ENCODE results near the gene NOL4L.
"Not testable (repeated sequence)": the region's sequence is repeated elsewhere in the genome, so short reads cannot be mapped to it uniquely, and the experiment has no call there.

The NOL4L gene

DNA sequence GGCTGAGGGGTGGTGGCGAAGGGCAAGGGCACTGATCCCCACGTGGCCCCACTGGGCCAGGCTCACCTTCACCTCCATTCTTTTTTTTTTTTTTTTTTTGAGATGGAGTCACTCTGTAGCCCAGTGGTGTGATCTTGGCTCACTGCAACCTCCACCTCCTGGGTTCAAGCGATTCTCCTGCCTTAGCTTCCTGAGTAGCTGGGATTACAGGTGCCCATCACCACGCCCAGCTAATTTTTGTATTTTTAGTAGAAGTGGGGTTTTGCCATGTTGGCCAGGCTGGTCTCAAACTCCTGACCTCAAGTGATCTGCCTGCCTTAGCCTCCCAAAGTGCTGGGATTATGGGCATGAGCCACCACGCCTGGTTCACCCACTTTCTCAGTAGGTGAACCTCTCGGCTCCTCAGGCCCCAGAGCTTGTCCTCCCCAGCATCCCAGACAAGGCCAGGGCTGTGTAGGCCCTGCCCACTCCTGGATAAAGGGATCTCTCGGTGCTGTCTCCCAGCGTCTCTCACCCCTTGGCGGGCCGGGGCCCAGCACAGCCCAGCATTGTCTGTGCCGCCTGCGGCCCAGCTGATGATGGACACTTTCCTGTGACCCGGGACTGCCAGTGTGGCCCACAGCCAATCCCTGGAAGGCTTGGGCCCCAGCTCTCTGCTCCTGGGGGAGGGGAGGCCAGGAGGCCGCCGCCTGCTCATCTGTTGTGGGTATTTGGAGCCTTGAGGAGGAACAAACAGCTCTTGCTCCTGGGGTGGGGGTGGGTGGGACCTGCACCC, 119.0 kb downstream of the NOL4L start:
- DNase-seq = not testable (repeated sequence)

- no peak for DNase-seq
These were observed 119.8 kb downstream of the NOL4L start for GRCh38 chr20:32465092-32465900.

GRCh38 chr20:32464401-32465091, 120.6 kb downstream of the NOL4L start:
- no peak for DNase-seq

DNA sequence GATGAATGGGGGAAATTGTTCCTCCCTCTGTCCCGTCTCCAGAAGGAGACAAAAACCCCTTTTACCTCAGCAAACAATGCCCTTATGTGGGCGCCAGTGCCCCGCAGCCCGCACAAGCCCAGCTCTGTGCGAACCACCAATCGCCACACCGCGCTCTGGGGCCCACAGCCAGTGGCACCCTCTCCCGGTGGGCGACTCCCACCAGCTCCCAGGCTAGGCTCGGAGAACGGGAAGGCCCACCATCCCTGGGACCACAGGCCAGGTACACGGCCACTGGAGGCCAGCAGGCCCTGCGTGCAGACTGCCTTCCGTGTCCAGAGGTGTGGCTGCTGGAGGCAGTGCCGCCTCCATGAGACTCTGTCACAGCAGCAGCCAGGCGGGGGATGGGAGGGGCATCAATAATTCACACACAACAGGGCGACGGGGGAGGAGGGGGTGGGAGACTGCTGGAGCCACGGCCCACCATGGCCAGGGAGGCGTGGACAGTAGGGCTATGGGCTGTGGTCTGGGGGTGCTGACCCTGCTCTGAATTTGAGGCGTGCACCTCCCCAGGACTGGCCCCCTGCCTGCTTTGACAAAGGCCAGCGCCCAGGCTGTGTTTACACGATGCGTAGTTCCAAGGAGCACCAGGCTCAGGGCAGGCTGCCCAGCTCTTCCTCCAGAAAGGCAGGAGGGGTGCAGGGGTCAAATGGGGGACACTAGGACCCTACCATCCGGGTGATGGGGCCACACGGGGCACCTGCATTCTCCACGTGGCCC, 121.3 kb downstream of the NOL4L start:
- no peak for DNase-seq

DNA sequence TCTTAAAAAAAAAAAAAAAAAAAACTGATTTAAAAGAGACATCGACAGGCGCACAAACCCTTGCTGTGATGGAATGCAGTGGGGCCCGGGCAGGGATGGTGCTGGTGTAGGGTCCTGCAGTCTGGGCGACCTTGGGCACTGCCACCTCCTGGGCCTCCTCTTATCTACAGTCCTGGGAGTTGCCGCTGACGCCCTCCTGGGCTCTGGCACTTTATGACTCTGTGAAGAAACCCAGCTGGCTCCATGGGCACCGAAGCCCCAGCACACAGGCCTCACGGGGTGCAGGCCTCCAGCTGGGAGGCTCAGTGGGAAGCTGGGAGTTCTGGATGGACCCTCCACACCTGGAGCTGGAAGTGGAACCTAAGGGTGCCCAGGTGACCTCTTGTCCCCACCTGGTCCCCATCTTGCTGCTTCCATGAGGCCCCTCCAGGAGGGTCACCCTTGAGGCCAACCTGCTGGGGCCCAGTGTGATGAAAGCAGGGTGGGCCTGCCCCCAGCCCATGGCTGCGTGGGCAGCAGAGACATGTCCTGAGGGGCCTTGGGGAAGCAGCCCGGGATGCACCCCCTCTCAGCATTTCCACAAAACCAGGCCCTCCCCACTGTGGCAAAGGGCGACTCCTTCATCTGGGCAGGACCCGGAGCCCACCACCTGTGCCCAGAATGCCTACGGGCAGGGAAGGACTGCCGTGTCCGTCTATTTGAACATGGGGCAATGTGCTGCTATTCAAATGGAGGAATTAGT, 122.1 kb downstream of the NOL4L start:
- no peak for DNase-seq

GRCh38 chr20:32461836-32462600, 123.1 kb downstream of the NOL4L start:
- no peak for DNase-seq

DNA sequence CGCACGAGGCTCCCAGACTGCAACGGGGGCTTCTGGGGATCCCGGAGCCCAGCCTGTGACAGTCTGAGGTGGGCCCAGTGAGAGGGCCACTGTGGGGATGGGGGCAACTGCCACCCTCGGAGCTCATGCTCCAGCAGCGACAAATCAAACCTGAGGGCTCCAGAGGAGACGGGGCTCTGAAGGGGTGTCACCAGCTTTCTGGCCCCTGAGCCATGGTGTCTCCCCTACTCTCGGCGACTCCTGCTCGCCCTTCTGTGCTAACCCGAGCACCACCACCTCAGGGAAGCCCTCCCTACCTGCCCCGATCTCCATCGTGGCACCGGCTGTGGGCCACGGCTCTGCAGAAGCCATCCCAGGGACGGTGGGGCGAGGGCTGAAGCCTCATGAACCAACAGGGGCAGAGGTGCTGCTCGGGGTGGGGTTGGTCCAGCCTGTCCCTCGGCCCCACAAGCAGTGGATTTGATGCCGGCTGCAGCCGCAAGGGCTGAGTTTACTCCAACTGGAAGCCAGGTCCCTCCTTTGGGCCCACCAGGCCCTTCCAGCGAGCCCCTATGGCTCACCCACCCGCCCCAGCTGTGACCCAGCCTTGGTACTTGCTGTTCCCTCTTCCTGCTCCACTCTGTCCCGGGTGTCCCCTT, 124.3 kb downstream of the NOL4L start:
- no peak for DNase-seq

- no peak for DNase-seq
These were observed 124.9 kb downstream of the NOL4L start for GRCh38 chr20:32460231-32460630.

DNA sequence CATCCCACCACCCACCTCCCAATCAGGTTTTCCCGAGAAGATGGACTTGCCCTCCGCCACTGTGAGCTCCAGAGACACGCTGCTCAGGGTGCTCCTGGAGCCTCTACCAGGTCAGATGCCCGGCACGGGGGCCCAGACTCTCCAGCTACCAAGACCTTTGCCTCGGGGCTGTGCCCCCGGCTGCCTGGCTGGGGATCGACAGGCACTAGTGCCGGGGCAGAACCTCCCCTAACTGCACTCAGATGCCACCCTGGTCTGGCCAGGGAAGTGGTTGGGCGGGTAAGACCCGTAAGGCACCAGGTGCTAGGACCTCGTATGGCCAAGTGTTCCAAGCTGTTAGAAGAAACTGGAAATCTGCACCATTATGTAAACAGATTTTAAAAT, 126.3 kb downstream of the NOL4L start:
- no peak for DNase-seq

GRCh38 chr20:32458061-32458836, 126.9 kb downstream of the NOL4L start:
- no peak for DNase-seq

DNA sequence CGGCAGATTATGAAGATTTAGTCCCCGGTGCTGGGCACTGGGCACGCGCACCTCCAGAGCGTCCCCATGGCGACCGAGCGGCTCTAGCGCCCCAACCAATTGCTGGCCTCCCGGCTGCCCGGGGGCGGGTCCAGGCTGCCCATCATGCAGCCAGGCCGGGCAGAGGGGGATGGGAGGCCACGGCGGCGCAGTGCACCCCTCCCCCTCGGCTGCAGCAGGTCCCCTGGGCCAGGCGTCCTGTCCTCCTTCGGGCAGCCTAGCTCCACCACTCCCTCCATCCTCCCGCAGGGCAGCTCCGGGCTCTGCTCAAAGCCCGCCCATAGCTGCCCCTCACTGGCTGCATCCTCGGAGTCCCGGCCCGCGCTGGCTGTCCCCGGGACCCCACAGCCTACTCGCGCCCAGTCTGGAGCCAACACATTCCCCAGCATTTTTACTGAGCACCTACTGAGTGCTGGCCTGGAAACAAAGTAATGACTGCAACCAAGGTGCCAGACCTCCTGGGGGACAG, 127.6 kb downstream of the NOL4L start:
- DNase-seq = no peak

DNA sequence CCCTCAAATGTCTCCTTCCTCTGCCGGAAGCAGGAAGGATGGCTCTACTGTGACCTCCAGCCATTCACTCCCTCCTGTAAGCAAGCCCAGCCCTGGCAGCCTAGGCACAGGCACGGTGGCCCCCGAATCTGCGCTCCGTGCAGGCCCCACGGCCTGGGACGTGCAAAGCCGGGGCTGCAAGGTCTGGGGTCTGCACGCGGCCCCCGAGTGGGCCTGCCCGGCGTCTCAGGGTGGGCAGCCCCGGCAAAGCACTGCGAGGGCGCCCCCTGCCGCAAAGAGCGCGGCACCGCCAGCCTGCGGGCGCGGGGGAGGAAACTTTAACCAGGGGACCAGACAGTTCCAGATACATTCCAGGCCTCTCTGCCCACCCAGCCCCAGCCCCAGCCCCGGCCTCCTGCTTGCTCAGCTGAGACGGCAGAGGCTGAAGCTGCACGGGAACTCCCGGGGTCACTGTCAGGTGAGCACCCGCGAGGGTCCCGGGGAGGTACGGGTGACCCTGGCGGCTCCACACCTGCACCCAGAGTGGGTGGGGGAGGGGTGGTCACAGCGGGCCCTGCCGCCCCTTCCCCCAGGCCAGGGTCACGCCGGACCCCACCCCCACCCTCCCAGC, 128.2 kb downstream of the NOL4L start:
- DNase-seq = no peak

- no peak for DNase-seq
These were observed 129.0 kb downstream of the NOL4L start for GRCh38 chr20:32455901-32456701.

DNA sequence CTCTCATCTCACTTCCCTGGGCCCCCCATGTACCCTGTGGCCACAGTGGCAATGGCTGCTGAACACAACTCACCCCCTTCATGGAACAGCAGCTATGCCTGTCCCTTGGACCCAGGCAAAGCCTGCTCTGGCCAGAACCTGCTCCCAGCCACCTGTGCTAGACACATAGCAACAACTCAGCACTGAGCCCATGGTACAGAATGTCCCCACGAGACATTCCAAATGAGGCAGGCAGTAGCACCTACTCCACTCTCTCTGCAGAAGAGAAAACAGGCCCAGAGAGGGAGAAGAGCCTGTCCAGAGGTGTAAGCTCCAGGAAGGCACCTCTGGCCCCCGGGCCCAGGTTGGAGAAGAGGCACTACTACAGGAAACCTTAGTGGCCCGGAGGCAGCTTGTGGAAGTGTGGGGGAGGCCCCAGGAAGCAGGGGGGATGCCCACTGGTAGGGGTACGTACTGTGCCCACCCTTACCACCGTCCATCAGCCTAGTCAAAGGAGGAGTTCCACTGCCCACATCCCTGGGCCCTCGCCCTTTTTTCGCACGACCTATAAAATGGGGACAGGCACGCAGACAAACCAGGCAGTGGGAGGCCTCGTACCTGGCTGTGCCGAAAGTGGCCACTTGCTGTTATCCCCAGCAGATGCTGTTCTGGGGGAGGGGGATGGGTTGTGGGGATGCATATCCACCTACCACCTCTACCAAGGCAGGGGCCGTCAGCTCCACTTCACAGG, 129.8 kb downstream of the NOL4L start:
- DNase-seq = no peak

DNA sequence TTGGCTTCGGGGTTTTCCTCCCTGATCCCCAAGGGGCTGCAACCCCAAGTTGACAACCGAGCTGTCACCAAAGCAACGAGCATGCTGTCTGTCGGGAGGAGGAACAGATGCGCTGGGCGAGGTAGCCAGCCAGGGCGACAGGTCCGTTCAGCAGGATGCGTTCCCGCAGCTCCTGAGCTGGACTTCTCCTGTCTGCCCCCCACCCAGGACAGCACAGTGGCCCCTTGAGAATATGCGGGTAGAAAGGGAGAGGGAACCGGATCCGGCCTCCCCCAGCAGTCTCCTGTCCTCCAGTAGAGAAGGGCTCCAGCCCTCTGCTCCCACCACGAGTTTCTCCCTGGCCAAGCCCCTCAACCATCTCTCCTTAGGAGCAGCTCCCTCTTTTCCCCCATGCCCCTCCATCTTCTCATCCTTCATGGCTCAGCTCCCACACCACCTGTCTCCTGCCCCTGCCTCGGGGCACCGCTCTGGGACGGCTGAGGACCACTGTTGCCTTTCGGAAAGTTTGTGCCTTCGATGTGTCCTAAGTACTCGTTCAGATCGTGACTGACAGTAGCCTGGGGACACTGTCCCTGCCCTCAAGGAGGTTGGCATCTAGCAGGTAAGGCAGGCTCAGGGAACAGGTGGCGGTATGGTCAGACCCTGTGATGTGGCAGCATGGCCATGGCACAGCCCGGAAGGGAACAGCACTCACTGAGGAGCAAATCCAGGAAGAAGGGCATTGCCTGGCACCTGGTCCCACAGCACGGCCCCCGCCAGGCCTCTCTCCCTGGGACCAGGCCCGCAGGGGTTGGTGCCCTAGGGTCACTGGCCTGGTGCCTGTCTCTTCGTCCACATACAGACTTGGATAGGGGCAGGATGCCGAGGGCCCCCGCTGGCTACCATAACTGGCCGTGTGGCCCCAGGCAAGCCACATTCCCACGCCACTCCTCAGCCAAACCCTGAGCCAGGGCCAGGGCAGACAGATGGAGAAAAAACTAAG, 130.7 kb downstream of the NOL4L start:
- DNase-seq = no peak

GRCh38 chr20:32453467-32454163, 131.5 kb downstream of the NOL4L start:
- DNase-seq = no peak

Measured in CD4-positive, alpha-beta T cell treated with Interleukin-10 for 1 hour (primary cell).